MCF 10A (cell line): Measurements from ENCODE around the gene ADAMTS19. TPM values are rescaled to one million over a fixed set of nuclear protein-coding genes. Genes with fewer than 3 reads are reported as not detected.

ENCODE experiments used
- BruUV-seq: library from RNA; stranded (reverse); fragments of 400-500 nt; replicated peaks from 2 replicates; lab custom pipeline; 2021; lab: Mats Ljungman, UMichigan
- CTCF ChIA-PET: fragments of 300-600 bp; sonication (Branson Sonifier 250); formaldehyde crosslinking; extraction: SDS; loops from one replicate; lab custom pipeline; 2021; ENCODE audit warnings: antibody characterized with exemption, inconsistent platforms; lab: Yijun Ruan, JAX
- POLR2A ChIA-PET: fragments of 300-600, 350-650 bp; sonication (Branson Sonifier 250); formaldehyde crosslinking; extraction: SDS; loops from one replicate; lab custom pipeline; 2020; ENCODE audit warnings: antibody characterized with exemption, inconsistent platforms; lab: Yijun Ruan, JAX
- DNase-seq: peaks from one replicate; pipeline ENCODE4 v3.0.0-alpha.2; 2018; ENCODE audit not compliant: unreplicated experiment
- H3K27ac Mint-ChIP-seq: one replicate; pipeline ENCODE4 v1.8.0; 2022; ENCODE audit warnings: mild to moderate bottlenecking, low read depth, mixed read lengths; ENCODE audit not compliant: unreplicated experiment
- H3K27me3 Mint-ChIP-seq: one replicate; pipeline ENCODE4 v1.8.0; 2022; ENCODE audit warnings: mixed read lengths; ENCODE audit not compliant: insufficient read depth, unreplicated experiment
- H3K36me3 Mint-ChIP-seq: one replicate; pipeline ENCODE4 v1.8.0; 2022; ENCODE audit warnings: mild to moderate bottlenecking, moderate library complexity, mixed read lengths; ENCODE audit not compliant: insufficient read depth, unreplicated experiment
- H3K4me1 Mint-ChIP-seq: one replicate; pipeline ENCODE4 v1.8.0; 2022; ENCODE audit warnings: mixed read lengths; ENCODE audit not compliant: insufficient read depth, unreplicated experiment
- H3K4me3 Mint-ChIP-seq: one replicate; pipeline ENCODE4 v1.8.0; 2022; ENCODE audit warnings: mild to moderate bottlenecking, moderate library complexity, mixed read lengths; ENCODE audit not compliant: unreplicated experiment
- H3K9me3 Mint-ChIP-seq: one replicate; pipeline ENCODE4 v1.8.0; 2022; ENCODE audit warnings: mixed read lengths; ENCODE audit not compliant: unreplicated experiment
- intact Hi-C: fragments of 100-400 bp; cut with micrococcal nuclease; formaldehyde crosslinking; loops from 2 replicates; pipeline ENCODE4 v1.14.1; 2022
- total RNA-seq: library from RNA; stranded (reverse); gene quantifications from 2 replicates; pipeline ENCODE4 v1.2.3, GENCODE V29; 2022
- TF ChIP-seq, protein P1 (sequence below): fragments of 200-600 bp; IDR thresholded peaks from one replicate; pipeline ENCODE4 v1.8.0; 2022; ENCODE audit warnings: antibody characterized with exemption, mild to moderate bottlenecking; ENCODE audit not compliant: unreplicated experiment

The ADAMTS19 gene
- total RNA-seq, 1 experiment from 2014 or later, result not detected

DNA sequence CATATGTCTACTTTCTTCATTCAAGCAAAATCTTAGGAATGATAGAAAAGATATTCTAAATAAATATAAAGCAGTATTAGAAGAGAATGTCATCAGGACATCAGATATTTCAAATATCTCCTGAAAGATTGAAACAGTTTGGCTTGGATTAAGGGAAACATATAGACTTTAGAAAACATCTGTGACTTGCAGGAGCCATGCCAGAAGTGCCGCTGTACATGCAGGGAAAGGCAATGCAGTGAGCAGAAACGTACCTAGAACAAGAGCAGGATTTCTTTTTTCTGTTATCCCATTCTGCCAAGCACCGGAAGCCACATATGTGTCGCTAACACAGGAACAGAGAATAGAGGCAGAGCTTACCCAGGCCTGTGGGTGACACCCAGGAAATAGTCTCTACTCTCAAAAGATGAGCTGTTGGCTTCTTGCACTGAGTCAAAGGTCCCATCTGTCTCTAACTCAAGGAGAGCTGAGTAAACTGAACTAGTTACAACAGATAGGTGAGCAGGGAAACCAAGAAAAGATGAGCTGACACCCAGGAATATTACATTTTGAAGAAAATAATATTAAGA lies 5.8 kb downstream of the ADAMTS19 start:
- BruUV-seq, result no TSS peak
- intact Hi-C loops, result no loop called here
- H3K36me3 Mint-ChIP-seq, result no peaks in the 10 kb centered on the region
- CTCF ChIA-PET, result interaction anchor here (0.6 to 0.7 kb wide), 4 partner anchors 33 to 312 kb away, joined by 3 to 4 read pairs (median 3); no protein-coding TSS in a partner anchor
- H3K27me3 Mint-ChIP-seq, result peaks cover 48% of the 10 kb centered on the region
- H3K9me3 Mint-ChIP-seq, result no peaks in the 10 kb centered on the region
- no peak overlapping the region for H3K27ac Mint-ChIP-seq
- no peak overlapping the region for H3K4me3 Mint-ChIP-seq
- H3K4me1 Mint-ChIP-seq, result no peaks in the 10 kb centered on the region
- POLR2A ChIA-PET, result interaction anchor here (0.7 kb wide), 1 partner anchor 14 kb away, joined by 3 read pairs; no protein-coding TSS in a partner anchor
- TF ChIP-seq, protein P1, sequence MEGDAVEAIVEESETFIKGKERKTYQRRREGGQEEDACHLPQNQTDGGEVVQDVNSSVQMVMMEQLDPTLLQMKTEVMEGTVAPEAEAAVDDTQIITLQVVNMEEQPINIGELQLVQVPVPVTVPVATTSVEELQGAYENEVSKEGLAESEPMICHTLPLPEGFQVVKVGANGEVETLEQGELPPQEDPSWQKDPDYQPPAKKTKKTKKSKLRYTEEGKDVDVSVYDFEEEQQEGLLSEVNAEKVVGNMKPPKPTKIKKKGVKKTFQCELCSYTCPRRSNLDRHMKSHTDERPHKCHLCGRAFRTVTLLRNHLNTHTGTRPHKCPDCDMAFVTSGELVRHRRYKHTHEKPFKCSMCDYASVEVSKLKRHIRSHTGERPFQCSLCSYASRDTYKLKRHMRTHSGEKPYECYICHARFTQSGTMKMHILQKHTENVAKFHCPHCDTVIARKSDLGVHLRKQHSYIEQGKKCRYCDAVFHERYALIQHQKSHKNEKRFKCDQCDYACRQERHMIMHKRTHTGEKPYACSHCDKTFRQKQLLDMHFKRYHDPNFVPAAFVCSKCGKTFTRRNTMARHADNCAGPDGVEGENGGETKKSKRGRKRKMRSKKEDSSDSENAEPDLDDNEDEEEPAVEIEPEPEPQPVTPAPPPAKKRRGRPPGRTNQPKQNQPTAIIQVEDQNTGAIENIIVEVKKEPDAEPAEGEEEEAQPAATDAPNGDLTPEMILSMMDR, result no peak
- DNase-seq, result no peak

DNA sequence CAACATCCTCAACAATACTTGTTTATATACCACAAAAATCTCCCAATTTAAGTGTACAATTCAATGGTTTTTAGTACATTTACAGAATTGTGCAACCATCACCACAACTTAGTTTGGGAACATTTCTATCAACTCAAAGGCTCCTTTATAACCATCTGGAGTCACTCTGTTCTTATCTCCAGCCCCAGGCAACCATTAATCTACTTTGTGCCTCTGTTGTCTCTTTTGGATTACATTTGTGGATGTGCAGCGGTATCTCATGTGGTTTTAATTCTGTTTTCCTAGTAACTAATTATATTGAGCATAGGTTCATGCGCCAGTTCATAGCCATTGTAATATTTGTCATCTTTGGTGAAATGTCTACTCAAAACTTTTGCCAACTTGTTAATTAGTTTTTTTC lies 14.4 kb downstream of the ADAMTS19 start:
- TF ChIP-seq, protein P1, result no peak
- POLR2A ChIA-PET, result no interaction called here

DNA sequence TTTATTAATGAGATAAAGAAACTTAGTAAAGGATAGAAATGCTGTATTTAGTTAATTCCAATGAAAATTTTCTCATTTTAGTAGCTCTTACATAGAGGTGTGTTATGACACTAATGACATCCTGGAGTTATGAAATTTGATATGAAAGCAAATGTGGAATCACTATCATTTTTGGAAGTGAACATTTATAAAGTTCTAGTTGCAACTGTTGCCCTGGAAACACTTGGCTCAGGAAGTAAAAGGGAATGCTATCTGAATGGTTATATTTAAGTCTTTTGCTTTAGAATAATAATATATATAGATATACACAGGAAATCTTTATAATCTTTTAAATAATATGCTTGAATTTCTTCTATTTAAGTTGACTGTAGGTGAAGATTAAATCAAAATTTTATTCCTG lies 16.7 kb downstream of the ADAMTS19 start:
- POLR2A ChIA-PET, result no interaction called here
- BruUV-seq, result no TSS peak

More for the DNA sequence above, 14.4 kb downstream of the ADAMTS19 start:
- H3K4me3 Mint-ChIP-seq, result no peak overlapping the region
- peaks cover 60% of the 10 kb centered on the region for H3K27me3 Mint-ChIP-seq
- no peak for DNase-seq
- no peaks in the 10 kb centered on the region for H3K4me1 Mint-ChIP-seq
- no peak overlapping the region for H3K27ac Mint-ChIP-seq
- no TSS peak for BruUV-seq
- H3K36me3 Mint-ChIP-seq, result no peaks in the 10 kb centered on the region
- H3K9me3 Mint-ChIP-seq, result no peaks in the 10 kb centered on the region
- CTCF ChIA-PET, result no interaction called here
- intact Hi-C loops, result no loop called here

DNA sequence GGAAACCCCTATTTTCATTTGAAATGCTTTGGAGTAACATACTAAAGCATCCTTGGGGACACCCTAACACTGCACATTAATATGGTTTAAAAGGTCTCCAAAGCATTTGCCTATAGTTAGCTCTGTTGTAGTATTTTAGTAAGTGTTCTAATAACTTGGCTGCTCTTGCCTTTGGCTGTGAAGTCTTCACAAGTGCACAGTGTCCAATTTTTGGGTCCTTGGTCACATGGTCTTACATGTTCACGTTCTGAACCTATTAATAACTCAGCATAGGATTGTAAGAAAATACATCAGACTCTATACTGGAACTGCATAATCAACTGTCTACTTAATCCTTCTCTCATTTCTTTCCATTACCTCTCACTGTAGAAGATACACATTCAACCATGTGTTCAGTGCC lies 17.4 kb downstream of the ADAMTS19 start:
- Mint-ChIP-seq H3K36me3 (peaks cover 4% of the 10 kb centered on the region), H3K27me3 (peaks cover 44% of the 10 kb centered on the region), H3K27ac (no peak overlapping the region), H3K4me3 (no peak overlapping the region), H3K4me1 (no peaks in the 10 kb centered on the region), H3K9me3 (no peaks in the 10 kb centered on the region)
- no peak for DNase-seq
- no TSS peak for BruUV-seq
- intact Hi-C loops, result no loop called here
- ChIA-PET POLR2A (interaction anchor here (0.8 kb wide), 1 partner anchor 22 kb away, joined by 3 read pairs; no protein-coding TSS in a partner anchor), CTCF (interaction anchor here (0.7 kb wide), 1 partner anchor 107 kb away, joined by 3 read pairs; no protein-coding TSS in a partner anchor)
- TF ChIP-seq, protein P1, result no peak

More for the DNA sequence above, 16.7 kb downstream of the ADAMTS19 start:
- H3K27me3 Mint-ChIP-seq, result peaks cover 44% of the 10 kb centered on the region
- intact Hi-C loops, result no loop called here
- CTCF ChIA-PET, result interaction anchor here (0.7 to 2.1 kb wide), 3 partner anchors 16 to 113 kb away, joined by 3 to 11 read pairs (median 3); partner anchors contain the start of gene ADAMTS19
- H3K27ac Mint-ChIP-seq, result no peak overlapping the region
- no peak overlapping the region for H3K4me3 Mint-ChIP-seq
- no peak for DNase-seq
- H3K9me3 Mint-ChIP-seq, result no peaks in the 10 kb centered on the region
- H3K4me1 Mint-ChIP-seq, result no peaks in the 10 kb centered on the region
- TF ChIP-seq, protein P1, result no peak
- H3K36me3 Mint-ChIP-seq, result no peaks in the 10 kb centered on the region
